ENCODE data around the gene COLEC11. TPM values are rescaled to one million over a fixed set of nuclear protein-coding genes. Genes with fewer than 3 reads are reported as not detected.

The COLEC11 gene
- polyA plus RNA-seq, 1 donor (not counting 4 experiments of a cell fraction or from before 2014, with no cell fraction given), result not detected

- dilution Hi-C loops (cut with MboI; ENCODE audit: extremely low pct_ligation_motif_present, low sequenced_read_pairs), result no loop called here
- H3K79me2 ChIP-seq (ENCODE audit: control insufficient read depth, insufficient read depth, low read length), result peaks cover 12% of the 10 kb centered on the region
- no peak overlapping the region for H3K9ac ChIP-seq (ENCODE audit: control insufficient read depth, extremely low read depth, insufficient read depth, low read length)
- no peak overlapping the region for H2AFZ ChIP-seq (ENCODE audit: control insufficient read depth, low read length)
- H3K4me3 ChIP-seq (ENCODE audit: control insufficient read depth in 2 of 3, extremely low read depth in 1 of 3, insufficient read depth in 2 of 3, low read depth in 1 of 3, low read length in 3 of 3), result no peak overlapping the region
- no peaks in the 10 kb centered on the region for H3K4me1 ChIP-seq (ENCODE audit: control insufficient read depth, extremely low read depth, insufficient read depth, low read length)
- DNase-seq (ENCODE audit: low read depth, low spot score) (no peak), FAIRE-seq (no peak)
- peaks cover 14% of the 10 kb centered on the region for H4K20me1 ChIP-seq (ENCODE audit: control insufficient read depth, extremely low read depth, insufficient read depth, low read length)
- no peak overlapping the region for H3K4me2 ChIP-seq (ENCODE audit: control insufficient read depth, extremely low read depth, insufficient read depth, low read depth, low read length)
- TF ChIP-seq EZH2 (IDR thresholded peaks at IDR 0.05; ENCODE audit: low read length) (no peak), CTCF (optimal IDR thresholded peaks at IDR 0.05 in 1 of 3, IDR thresholded peaks at IDR 0.05 in 1 of 3, conservative IDR thresholded peaks at IDR 0.05 in 1 of 3; ENCODE audit: extremely low read depth in 1 of 3, insufficient read depth in 2 of 3, low read length in 3 of 3) (no peak)
- H3K36me3 ChIP-seq (ENCODE audit: control insufficient read depth in 2 of 2, extremely low read depth in 1 of 2, insufficient read depth in 2 of 2, low read length in 2 of 2), result peaks cover 10 to 28% of the 10 kb centered on the region in 2 experiments
- H3K9me1 ChIP-seq (ENCODE audit: control insufficient read depth, extremely low read depth, insufficient read depth, low read length), result no peaks in the 10 kb centered on the region
- no peak overlapping the region for H3K27ac ChIP-seq (ENCODE audit: control insufficient read depth, insufficient read depth, low read length)
- no peaks in the 10 kb centered on the region for H3K27me3 ChIP-seq (ENCODE audit: control insufficient read depth, extremely low read depth, insufficient read depth, low read length)
- no peaks in the 10 kb centered on the region for H3K9me3 ChIP-seq (ENCODE audit: control insufficient read depth, low read depth, low read length)
Measured at GRCh38 chr2:3584608-3585260, 10.2 kb upstream of the COLEC11 start.

- peaks cover 5% of the 10 kb centered on the region for H3K79me2 ChIP-seq (ENCODE audit: control insufficient read depth, insufficient read depth, low read length)
- no peak overlapping the region for H2AFZ ChIP-seq (ENCODE audit: control insufficient read depth, low read length)
- dilution Hi-C loops (cut with MboI; ENCODE audit: extremely low pct_ligation_motif_present, low sequenced_read_pairs), result no loop called here
- no peak for TF ChIP-seq CTCF (optimal IDR thresholded peaks at IDR 0.05 in 1 of 3, IDR thresholded peaks at IDR 0.05 in 1 of 3, conservative IDR thresholded peaks at IDR 0.05 in 1 of 3; ENCODE audit: extremely low read depth in 1 of 3, insufficient read depth in 2 of 3, low read length in 3 of 3)
- TF ChIP-seq EZH2 (IDR thresholded peaks at IDR 0.05; ENCODE audit: low read length), result no peak
- H3K9ac ChIP-seq (ENCODE audit: control insufficient read depth, extremely low read depth, insufficient read depth, low read length), result no peak overlapping the region
- no peak overlapping the region for H3K27ac ChIP-seq (ENCODE audit: control insufficient read depth, insufficient read depth, low read length)
- H3K9me1 ChIP-seq (ENCODE audit: control insufficient read depth, extremely low read depth, insufficient read depth, low read length), result no peaks in the 10 kb centered on the region
- no peaks in the 10 kb centered on the region for H3K27me3 ChIP-seq (ENCODE audit: control insufficient read depth, extremely low read depth, insufficient read depth, low read length)
- H3K9me3 ChIP-seq (ENCODE audit: control insufficient read depth, low read depth, low read length), result no peaks in the 10 kb centered on the region
- H4K20me1 ChIP-seq (ENCODE audit: control insufficient read depth, extremely low read depth, insufficient read depth, low read length), result peaks cover 6% of the 10 kb centered on the region
- H3K4me3 ChIP-seq (ENCODE audit: control insufficient read depth in 2 of 3, extremely low read depth in 1 of 3, insufficient read depth in 2 of 3, low read depth in 1 of 3, low read length in 3 of 3), result no peak overlapping the region
- FAIRE-seq (no peak), DNase-seq (ENCODE audit: low read depth, low spot score) (no peak)
- H3K4me2 ChIP-seq (ENCODE audit: control insufficient read depth, extremely low read depth, insufficient read depth, low read depth, low read length), result no peak overlapping the region
- peaks cover 5 to 21% of the 10 kb centered on the region in 2 experiments for H3K36me3 ChIP-seq (ENCODE audit: control insufficient read depth in 2 of 2, extremely low read depth in 1 of 2, insufficient read depth in 2 of 2, low read length in 2 of 2)
- no peaks in the 10 kb centered on the region for H3K4me1 ChIP-seq (ENCODE audit: control insufficient read depth, extremely low read depth, insufficient read depth, low read length)
Measured at GRCh38 chr2:3585261-3586109, 9.4 kb upstream of the COLEC11 start.

Measured in keratinocyte (primary cell).